Measurements from ENCODE around the gene PIAS1.
"Not testable (repeated sequence)": the region's sequence is repeated elsewhere in the genome, so short reads cannot be mapped to it uniquely, and the experiment has no call there.

PIAS1 gene

DNA sequence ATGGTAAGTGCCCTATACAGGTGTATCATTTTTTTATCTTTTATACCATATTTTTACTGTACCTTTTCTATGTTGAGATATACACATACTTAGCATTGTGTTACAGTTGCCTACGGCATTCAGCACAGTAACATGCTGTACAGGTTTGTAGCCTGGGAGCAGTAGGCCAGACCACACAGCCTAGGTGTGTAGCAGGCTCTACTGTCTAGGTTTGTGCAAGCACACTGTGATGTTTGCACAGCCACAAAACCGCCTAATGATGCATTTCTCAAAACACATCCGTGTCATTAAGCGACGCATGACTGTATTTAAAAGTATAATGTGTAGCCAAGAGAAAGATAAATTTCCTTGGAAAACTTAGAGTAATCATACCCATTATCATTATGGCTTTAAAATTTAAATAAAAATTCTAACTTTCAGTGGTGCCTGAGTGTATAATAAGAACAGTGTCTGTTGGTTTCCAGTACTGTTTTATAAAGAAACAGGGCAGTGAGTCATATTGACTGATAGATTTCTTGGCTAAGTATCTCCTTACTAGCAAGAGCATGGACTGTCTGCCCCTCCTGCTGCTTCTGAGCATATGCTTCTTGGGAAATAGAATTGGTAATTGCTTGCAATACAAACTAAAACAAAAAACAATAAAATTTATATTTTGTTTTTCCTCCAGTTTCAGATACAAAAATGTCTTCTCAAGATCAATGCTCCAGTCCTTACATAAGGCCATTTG lies 132.7 kb downstream of the PIAS1 start:
- peak; percentile 3 for DNase-seq

DNA sequence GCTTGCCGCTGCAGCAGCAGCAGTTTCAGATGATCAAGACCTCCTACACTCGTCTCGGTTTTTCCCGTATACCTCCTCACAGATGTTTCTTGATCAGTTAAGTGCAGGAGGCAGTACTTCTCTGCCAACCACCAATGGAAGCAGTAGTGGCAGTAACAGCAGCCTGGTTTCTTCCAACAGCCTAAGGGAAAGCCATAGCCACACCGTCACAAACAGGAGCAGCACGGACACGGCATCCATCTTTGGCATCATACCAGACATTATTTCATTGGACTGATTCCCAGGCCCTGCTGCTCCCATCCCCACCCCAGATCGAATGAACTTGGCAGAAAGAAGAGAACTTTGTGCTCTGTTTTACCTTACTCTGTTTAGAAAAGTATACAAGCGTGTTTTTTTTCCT lies 133.4 kb downstream of the PIAS1 start:
- DNase-seq = peak; percentile 94

DNA sequence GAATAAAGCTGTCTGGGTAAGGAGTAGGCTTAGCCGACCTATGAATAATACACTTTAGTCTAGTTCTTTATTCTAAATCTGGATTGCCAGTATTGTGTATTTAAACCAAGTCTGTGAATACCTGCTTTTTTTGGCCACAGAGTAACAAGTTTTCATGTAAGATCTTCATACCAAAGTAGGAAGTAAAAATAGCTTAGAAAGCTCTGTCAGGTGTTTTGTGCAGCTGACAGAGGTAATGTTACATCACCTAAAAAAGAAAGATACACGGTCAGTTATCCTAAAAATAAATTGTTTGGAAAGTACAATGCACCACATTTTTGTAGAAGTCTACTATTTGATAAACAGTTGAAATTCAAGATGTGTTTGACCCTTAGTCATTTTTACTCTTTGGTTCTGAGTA lies 134.5 kb downstream of the PIAS1 start:
- DNase-seq = no peak

DNA sequence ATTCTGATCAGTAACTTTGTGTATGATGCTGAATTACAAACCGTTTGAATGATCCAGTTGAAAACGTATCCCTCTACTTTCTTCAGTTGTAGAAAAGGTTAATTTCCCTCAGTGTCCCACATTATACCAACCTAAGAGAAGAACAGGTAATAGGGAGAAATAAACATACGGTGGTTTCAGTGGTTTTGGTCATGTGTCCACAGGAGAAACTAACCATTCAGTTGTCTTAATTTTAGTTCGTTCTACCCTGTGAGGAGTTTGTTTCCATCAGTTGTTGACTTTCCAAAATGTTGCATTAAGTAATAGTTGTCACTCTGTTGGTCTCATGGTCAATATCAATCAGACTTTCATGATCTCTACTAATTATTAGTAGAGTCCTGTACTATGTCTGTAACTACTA lies 135.9 kb downstream of the PIAS1 start:
- no peak for DNase-seq

DNA sequence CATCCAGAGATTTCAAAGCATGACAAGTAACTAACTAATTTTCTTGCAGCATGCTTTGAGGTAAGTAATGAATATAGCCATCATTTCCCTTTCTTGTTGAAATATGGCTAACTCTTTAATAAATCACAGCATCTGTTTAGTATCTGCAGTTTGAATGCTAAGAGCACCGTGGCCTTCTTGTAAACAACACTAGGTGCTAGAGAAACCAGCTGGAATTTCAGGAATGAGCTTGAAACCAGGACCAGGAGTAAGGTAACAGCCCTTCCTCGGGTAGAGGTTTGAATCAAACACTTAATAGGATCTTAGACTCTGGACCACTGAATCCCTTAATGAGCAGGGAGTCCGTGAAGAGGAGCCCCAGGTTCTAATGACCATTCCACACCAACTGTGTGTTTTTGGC lies 137.4 kb downstream of the PIAS1 start:
- DNase-seq = no peak

DNA sequence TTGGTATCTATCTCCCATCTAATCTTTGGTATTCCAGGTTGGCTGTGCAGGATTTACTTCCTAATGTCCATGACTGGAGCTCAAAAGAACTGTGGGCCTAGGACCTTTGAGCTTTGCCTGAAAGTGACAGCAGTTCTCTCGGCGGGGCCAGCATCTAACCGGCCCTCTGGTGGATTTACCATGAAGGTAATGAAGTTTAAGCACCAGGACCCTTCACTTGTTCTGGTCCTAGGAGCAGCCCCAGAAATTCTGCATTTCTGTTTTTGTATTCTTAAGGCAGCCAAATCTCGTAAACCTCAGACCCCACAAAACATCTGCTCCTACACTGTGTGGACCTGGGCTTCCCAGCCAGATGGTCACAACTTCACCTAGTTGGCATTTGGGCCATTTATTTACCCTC lies 138.0 kb downstream of the PIAS1 start:
- no peak for DNase-seq

DNA sequence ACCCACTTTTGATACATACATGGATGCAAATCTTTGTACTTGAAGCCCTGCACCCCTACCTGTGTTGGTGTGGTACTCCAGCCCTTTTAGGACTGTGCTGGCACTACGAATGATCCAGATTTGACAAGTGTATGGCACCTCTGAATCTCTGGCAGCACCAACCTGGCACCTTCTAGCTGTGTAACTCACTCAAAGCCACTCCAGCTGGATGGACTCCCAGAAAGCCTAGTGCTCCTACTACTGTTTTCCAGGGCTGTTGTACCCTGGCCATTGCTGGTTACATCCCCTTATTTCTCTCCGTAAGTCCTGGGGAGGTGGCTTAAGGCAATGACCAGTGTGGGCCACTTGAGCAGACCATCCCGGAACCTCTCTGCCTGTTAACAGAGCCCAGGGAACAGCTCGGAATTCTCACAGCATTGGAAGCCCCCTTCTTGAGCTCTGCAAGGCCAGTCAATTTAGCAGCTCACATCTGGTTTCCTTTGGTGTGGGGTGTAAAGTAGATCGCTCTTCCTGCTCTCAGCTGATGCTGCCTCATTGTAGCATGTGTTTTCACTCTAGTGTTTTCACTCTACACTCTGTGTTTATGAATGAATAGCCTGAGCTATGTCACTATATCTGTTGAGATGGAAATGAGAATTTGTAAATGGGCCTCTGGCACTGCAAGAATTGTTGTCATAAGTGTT lies 138.8 kb downstream of the PIAS1 start:
- no peak for DNase-seq

DNA sequence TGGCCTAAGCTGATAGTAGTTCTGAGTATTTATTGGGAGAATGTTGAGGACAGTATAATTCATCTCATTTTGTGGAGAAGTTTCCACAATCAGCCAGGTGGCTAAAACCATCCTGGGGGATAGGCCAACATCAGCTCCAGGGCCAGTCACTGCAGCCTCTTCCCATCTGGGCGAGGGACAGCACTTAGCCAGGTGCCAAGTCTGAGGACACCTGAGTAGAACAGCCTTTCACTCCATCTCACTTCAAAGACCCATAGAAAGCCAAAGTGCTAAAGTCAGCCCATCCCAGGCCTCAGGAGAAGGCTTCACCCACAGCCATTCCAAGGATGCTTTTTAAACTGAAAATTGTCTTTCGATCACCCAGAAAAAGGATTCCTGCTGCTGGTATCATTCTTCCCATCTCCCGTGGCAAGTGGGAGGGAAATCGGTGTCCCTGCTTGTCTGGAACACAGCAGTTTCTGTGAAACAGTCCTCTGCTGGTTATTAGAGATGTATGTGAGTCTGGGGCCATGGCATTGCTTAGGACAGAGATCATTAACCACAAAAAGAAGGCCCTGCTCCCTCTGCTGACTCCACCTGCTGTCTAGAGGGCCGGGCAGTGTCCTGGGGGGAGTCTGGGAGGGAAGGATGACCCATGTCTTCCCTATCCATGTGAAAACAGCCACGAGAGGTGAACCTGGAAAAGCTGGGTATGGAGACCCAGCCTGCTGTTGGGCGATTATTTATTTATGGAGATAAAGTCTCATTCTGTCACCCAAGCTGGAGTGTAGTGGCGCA lies 141.4 kb downstream of the PIAS1 start:
- DNase-seq = no peak

DNA sequence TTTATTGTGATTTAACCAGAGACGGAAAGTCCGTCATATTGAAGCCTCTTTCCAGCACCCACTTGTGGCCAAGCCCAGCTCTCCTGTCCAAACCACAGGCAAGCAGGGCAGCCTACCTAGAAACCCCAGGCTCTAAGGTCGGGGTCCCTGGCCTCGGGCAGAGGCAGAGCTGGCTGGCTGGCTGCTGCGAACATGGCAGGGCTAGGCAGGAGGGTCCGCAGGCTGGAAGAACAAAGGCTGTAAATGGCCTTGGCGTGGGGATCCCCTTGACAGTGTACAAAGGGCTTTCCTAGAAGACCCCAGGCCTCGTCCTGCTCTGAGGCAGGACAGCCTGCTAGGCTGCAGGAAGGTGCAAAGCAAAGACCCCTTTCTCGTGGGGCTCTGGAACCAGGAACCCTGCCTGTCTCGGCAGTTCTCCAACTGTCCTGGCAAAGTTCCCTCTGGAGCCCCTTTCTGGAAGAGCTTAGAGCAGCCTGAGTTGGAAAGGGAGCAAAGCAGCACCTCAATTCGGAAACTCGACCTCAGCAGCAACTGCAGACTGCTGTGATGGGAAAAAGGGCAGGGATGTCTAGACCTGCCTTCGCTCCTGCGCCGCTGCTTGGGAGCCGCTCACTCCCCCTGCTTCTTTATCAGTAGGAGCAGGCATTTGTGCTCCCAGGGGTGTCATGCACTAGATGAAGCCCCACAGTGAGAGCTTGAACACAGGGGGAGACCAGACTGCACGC lies 142.5 kb downstream of the PIAS1 start:
- DNase-seq = no peak

DNA sequence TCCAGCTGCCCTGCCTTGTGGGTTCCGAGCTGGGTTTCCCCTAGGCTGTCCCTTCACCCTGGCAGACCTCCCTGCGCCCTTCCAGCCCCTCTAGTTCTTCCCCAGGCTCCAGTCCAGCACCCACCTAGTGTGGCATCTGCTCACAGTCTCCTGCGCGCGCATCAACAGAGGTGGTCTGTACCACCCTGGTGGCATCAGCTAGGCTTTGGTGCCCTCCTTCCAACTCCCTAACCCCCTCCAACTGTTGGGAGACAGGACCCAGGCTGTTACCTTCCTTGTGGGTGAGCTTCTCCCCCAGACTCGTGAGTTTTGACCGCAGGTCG lies 143.0 kb downstream of the PIAS1 start:
- no peak for DNase-seq

DNA sequence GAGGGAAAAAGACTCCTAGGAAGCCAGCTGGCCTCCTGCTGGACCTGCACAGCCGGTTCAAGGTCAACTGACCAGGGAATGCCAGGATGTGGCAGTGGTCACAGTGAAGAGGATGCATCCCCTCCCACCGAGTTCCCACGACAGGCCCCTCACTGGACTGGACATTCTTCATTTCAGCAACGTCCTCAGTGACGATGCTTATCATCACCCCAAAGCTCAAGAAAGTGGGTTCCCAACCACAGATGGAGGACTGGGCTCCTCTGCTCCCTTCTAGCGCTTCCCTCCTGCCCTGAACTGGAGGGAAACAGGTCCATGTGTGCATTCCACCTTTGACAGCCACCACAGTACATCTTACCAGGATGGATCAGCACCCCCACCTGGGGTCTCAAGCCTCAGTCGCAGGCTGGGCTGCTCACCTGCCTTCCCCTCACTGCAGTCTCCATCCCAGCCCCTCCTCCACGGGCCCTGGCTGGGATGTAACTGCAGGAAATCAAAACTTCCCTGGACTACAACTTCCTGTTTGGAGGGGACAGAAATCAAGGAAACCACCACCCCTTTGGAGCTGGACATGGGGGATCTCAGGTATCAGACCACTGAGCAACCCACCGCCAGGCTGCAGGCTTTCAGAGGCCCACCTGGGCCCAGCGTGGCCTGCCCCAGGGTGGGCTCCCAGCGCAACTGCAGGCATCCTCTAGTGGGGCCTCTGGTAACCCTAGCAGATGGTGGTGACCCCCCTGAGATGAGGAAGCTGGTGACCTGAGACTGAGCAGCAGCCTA lies 143.7 kb downstream of the PIAS1 start:
- no peak for DNase-seq

DNA sequence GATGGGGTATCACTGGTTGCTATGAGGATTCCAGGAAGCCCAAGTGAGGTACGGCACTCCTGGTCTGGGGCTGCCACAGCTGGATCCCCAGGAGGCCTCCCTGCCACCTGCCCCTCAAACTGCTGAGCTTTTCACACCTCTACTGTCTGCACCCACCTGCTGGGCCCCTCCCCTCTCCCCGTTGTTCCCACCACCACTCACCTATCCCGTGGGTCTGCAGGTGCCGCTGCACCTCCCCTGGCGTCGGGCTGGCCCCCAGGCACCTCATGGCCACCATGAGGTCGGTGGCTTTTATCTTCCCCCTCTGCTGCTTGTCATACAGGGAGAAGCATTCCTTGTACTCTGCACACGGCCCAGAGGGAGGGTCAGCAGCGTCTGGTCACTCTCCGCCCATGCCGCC lies 145.2 kb downstream of the PIAS1 start:
- DNase-seq = no peak

DNA sequence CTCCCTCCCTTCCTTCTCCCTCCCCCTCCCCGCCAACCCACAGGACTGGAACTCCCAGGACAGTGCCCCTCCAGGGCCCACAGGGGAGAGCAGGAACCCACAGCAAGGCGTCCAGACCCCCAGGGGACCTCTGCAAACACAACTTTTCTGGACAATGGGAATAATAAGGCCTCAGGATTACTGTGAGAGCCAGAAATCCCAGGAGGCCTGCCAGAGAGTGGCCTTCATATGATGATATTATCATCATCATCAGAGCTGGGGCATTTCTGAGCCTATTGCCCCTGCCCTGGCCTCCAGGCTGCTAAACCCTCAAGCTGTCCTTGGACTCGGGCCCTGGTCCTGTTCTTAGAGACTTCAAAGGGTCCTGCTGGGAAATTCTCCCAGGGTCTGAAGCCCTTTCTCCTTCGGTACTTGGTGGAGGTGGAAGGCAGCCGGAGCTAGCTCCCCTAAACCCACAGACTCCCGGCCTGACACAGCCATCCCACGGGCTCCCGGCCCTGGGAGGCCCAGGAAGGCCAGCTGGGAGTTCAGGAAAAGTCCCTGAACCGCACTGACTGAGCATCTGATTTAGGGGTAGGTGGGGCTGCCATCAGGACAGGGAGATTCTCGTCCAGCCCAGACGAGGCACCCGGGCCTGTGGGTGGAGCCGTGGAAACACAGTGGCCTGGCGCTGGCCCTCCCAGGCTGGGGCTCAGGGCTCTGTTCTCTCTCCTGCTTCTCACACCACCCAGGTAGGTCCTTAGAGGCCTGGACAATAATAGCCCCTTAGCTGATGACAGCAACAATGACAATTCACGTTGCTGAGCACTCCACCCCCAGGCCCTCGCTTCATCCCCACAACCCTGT lies 146.1 kb downstream of the PIAS1 start:
- DNase-seq = no peak

DNA sequence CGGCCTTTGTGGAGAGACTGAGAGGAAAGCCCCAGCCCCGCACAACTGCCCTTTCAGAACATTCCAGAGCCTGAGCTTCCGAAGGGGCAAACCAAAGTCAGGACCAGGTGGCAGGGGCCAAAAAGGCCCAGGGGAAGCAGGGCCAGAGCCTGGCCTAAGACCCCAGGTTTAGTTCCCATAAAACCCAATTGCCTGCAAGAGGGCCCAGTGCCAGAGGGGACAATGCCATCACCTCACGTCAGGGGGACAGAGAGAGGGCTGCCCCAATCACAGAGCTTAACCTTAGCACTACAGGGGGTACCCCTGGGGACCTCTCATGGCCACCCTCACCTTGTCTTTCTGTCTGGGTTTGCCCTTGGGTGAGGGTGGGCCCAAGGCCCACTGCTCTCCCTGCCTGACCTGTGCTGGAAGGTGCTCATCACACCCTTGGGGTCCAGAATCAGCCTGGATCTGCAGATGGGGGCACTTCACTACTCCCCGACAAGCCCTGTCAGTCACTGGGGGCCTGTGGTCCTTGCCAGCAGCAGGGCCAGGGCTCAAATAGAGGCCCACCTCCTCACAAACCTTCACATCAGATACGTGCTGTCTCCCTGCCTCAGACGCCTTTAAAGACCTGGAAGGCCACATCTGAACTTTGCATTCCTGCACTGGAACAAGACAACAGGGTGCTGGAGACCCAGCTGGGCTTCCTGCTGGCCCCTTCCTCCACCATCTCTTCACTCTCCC lies 147.2 kb downstream of the PIAS1 start:
- no peak for DNase-seq

DNA sequence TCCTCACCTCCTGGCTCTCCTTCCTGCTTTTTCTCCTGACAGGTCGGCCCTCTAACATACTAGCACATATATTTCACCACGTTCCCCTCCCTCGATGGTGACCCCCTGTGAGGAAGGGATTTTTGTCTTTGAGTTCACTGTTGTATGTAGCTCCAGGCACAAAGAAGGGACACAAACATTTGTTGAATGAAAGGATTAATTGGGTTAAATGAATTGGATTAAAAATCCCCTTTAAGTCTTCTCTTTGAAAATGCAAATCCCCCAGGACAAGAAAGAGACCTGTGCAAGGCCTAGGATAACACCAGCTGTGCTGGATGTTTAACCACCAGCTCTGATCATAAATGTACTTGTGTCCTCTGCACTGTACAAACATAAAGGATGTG lies 147.8 kb downstream of the PIAS1 start:
- no peak for DNase-seq

DNA sequence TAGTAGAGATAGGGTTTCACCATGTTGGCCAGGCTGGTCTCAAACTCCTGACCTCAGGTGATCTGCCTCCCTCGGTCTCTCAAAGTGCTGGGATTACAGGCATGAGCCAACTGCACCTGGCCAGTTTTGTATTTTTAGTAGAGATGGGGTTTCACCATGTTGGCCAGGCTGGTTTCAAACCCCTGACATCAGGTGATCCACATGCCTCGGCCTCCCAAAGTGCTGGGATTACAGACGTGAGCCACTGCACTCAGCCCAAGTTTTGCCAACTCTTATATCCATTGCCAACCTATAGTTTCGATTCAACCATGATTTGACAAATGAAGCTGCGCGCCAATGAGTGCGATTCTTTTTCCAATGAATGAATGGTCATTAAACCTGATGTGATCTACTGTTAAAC lies 148.9 kb downstream of the PIAS1 start:
- not testable (repeated sequence) for DNase-seq

DNA sequence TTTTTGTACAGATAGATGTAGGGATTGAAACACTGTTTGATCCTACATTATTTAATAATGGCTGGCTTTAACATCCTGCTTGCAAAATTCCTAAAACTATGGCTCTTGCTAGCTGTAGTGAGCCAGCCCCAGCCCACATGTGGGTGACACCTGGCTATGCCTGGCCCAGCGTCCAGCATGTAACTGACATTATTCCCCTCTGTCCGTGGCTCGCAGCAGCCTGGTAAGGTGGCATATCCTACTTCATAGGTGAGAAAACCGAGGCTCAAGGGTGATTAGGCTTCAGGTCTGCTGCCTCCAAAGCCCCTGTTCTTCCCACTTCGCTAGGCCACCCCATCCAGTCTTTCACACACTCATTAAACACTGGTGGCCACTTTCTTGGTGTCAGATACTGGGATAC lies 149.4 kb downstream of the PIAS1 start:
- no peak for DNase-seq

DNA sequence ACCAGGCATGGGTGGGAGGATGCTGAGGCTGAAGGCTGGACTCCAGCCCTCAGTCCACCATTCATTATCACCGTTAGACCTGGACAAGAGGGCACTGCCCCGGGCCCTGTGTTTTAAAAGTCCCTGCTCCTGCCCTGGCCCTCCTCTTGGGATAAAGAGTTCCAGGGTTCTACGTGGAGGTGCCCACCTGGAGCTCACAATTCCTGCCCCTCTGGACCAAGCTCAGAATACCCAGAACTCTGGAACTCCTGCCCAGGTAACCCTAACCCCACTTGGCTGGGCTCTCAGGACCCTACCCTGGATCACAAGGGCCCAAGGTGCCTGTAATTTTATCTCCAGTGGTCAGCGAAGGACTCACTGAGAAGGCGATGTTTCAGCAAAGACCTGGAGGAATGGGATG lies 149.8 kb downstream of the PIAS1 start:
- no peak for DNase-seq

DNA sequence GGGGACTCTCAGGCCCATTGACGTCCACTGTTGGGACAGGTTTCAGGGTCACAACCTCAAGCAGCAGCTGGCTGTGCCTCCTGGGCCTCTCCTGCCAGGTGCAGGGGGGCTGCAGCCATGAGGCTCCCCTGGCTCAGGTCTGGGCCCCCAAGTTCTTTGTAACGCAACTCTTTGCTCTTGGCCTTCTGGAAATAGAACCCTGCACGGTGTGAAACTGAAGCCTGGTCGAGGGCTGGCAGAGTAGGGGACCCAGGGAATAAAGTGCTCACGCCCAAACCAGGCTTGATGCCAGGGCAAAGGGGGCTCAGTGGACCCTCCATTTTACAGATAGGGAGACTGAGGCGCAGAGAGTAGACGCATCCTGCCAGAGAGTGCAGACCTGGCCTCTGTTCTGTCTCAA lies 150.2 kb downstream of the PIAS1 start:
- no peak for DNase-seq

DNA sequence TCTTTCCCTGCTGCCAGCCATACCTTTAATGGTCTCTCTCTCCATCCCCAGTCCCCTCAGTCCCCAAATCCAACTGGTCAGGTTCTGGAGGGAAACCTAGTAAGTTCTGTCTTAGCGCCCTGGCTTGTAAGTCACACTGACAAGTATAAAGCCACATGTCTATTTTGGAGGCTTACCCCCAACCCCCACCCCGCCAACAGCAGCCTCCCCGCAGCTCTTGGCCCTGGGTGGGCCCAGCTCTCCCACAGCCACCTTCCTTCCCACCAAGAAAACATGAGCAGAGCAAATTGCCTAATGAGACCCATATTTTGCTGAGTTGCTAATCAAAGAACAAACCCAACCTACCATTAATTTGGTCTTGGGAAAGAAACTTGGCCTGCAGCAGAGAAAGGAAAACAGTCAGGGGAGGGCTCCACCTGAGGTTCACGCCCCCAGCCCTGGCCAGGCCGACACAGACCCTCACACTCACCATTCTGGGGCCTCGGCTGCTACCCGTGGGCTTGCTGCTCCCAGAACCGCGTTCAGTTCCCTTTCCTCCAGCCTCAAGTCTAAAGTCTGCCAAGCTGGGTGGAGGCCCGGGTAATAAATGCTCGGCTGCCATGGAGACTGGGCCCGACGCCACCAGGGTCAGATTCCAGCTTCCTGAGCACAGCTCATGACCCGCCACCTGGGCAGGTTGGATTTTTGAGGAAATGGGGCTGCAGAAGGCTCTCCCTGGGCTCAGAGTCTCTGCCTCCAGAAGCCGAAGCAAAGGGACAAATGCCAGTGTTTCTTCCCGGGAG lies 150.9 kb downstream of the PIAS1 start, which contains the start of gene CALML4:
Gene CALML4 (minus strand): TSS at position 557 of the 782 bp plus-strand sequence. CDS start 85 bp downstream, at position 472.
- DNase-seq = peak; percentile 11
